ENCODE measurements around the gene TNRC6A. TPM values are rescaled to one million over a fixed set of nuclear protein-coding genes. Genes with fewer than 3 reads are reported as not detected.

The TNRC6A gene
- total and polyA plus RNA-seq, 4 experiments from 2014 or later: 0.88 to 103 (median 63.3) TPM

DNA sequence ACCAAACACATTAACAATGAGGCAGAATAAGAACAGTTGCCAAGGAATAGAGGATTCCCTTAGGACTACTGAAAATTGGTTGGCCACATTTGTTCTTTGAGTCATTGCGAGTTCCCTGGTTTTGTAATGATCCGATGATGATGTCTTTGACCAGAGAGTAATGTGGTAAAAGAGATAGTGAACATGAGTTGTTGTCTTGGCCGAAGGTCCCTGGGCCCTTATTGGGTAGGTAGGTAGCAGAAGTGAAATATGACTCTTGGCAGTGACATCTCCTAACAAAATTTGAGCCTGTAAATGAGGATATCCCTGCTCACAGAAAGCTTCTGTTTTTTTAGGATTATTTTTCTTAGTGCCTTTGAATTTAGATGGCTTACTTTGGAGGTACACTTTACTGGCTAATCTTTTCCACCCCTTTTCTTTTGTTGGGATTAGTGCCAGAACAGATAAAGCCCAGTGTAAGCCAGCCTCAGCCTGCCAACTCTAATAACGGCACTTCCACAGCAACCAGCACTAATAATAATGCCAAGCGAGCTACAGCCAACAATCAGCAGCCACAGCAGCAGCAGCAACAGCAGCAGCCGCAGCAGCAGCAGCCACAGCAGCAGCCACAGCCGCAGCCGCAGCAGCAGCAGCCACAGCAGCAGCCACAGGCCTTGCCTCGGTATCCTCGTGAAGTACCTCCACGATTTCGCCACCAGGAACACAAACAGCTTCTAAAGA, 47.2 kb downstream of the TNRC6A start:
- CTCF ChIA-PET (ENCODE audit: partially characterized antibody): interaction anchor here (0.8 kb wide), 1 partner anchor 449 kb away, joined by 3 read pairs; no protein-coding TSS in a partner anchor
- H3K36me3 ChIP-seq (ENCODE audit: insufficient read depth, low read length): peaks cover 25% of the 10 kb centered on the region
- POLR2A ChIA-PET (ENCODE audit: partially characterized antibody): no interaction called here

DNA sequence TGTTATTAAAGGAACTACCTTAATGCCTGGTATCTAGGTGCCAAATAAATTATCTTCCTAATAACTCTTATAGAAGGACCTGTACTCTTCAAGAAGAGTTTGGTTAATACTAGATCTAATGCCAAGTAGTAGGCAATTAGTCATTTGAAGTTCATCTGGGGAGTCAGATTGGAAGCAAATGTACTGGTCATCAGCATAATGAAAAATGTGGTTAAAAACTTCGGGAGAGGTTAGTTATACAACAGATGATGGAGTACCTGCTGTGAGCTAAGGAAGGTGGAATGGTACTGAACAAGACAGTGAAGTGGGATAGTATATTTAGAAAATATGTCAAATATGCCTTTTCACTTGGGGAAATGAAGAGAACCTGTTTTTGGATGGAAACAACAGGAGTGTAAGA, 49.2 kb downstream of the TNRC6A start:
- H3K27me3 ChIP-seq (ENCODE audit: insufficient read depth, low read length): no peaks in the 10 kb centered on the region
- no peak overlapping the region for H3K4me3 ChIP-seq (ENCODE audit: low read length in 2 of 2)
- Mint-ChIP-seq H3K9me3 (no peaks in the 10 kb centered on the region), H3K27ac (peak overlapping the region in 3 of 7 donors; percentile 31 to 70 (median 43)), H3K36me3 (peaks cover 46 to 75% of the 10 kb centered on the region in 2 donors), H3K4me3 (no peak overlapping the region), H3K27me3 (no peaks in the 10 kb centered on the region), H3K4me1 (peaks cover 14 to 18% (median 15%) of the 10 kb centered on the region in 4 donors)
- ChIA-PET POLR2A (ENCODE audit: partially characterized antibody) (no interaction called here), CTCF (ENCODE audit: partially characterized antibody) (no interaction called here)
- no peaks in the 10 kb centered on the region for H3K9me3 ChIP-seq (ENCODE audit: control insufficient read depth in 1 of 2, low read length in 2 of 2)
- no peak for DNase-seq
- no peak overlapping the region for H3K27ac ChIP-seq (ENCODE audit: low read depth, low read length)
- peaks cover 9% of the 10 kb centered on the region for H3K4me1 ChIP-seq (ENCODE audit: insufficient read depth, low read length)
- H3K36me3 ChIP-seq (ENCODE audit: insufficient read depth, low read length): peaks cover 25% of the 10 kb centered on the region
- intact Hi-C loops (cut with micrococcal nuclease): no loop called here

More for the DNA sequence above, 47.2 kb downstream of the TNRC6A start:
- Histone ChIP-seq H3K4me1 (ENCODE audit: insufficient read depth, low read length) (peaks cover 21% of the 10 kb centered on the region), H3K4me3 (ENCODE audit: low read length in 2 of 2) (no peak overlapping the region), H3K9me3 (ENCODE audit: control insufficient read depth in 1 of 2, low read length in 2 of 2) (no peaks in the 10 kb centered on the region), H3K27ac (ENCODE audit: low read depth, low read length) (no peak overlapping the region), H3K27me3 (ENCODE audit: insufficient read depth, low read length) (no peaks in the 10 kb centered on the region)
- Mint-ChIP-seq H3K36me3 (peaks cover 34 to 69% of the 10 kb centered on the region in 2 donors), H3K4me3 (no peak overlapping the region), H3K4me1 (peaks cover 22 to 30% (median 27%) of the 10 kb centered on the region in 4 donors), H3K9me3 (no peaks in the 10 kb centered on the region), H3K27ac (peak overlapping the region in 2 of 7 donors; percentile 14 to 28), H3K27me3 (no peaks in the 10 kb centered on the region)
- intact Hi-C loops (cut with micrococcal nuclease): no loop called here
- no peak for DNase-seq

DNA sequence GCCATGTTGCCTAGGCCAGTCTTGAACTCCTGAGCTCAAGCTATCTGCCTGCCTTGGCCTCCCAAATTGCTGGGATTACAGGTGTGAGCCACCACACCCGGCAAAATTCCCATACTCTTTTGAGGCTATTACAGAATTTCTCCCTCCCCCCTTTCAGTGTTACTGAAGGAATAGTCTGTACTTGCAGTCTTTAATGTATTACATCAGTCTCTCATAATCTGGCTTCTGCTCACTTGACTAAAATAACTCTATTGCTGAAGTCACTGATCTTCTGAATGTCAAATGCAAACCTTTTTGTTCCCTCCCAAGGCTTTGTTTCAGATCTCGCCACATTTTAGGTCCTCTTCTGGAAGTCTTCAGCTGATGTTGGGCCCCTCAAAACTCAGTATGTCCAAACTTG, 51.8 kb downstream of the TNRC6A start:
- Mint-ChIP-seq H3K36me3 (peaks cover 55 to 70% of the 10 kb centered on the region in 2 donors), H3K9me3 (no peaks in the 10 kb centered on the region)

DNA sequence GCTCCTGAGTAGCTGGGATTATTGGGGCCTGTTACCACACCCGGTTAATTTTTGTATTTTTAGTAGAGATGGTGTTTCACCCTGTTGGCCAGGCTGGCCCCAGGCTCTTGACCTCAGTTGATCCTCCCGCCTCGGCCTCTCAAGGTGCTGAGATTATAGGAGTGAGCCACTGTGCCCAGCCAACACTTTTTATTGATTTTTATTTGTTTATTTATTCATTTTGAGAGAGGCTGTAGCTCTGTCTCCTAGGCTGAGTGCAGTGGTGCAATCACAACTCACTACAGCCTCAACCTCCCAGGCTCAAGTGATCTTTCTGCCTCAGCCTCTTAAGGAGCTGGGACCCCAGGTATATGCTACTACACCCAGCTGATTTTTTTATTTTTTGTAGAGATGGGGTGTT, 54.7 kb downstream of the TNRC6A start:
- Histone ChIP-seq H3K4me3 (ENCODE audit: low read length in 2 of 2) (no peak overlapping the region), H3K9me3 (ENCODE audit: control insufficient read depth in 1 of 2, low read length in 2 of 2) (no peaks in the 10 kb centered on the region), H3K36me3 (ENCODE audit: insufficient read depth, low read length) (peaks cover 26% of the 10 kb centered on the region), H3K27me3 (ENCODE audit: insufficient read depth, low read length) (no peaks in the 10 kb centered on the region), H3K27ac (ENCODE audit: low read depth, low read length) (no peak overlapping the region), H3K4me1 (ENCODE audit: insufficient read depth, low read length) (no peaks in the 10 kb centered on the region)
- ChIA-PET CTCF (ENCODE audit: partially characterized antibody) (no interaction called here), POLR2A (ENCODE audit: partially characterized antibody) (no interaction called here)
- H3K27ac Mint-ChIP-seq: no peak overlapping the region
- no peak overlapping the region for H3K4me3 Mint-ChIP-seq
- intact Hi-C loops (cut with micrococcal nuclease): no loop called here
- DNase-seq: no peak
- no peaks in the 10 kb centered on the region for H3K9me3 Mint-ChIP-seq
- H3K4me1 Mint-ChIP-seq: peaks cover 0 to 13% (median 2%) of the 10 kb centered on the region in 4 donors
- no peaks in the 10 kb centered on the region for H3K27me3 Mint-ChIP-seq
- H3K36me3 Mint-ChIP-seq: peaks cover 55 to 62% of the 10 kb centered on the region in 2 donors

More for the DNA sequence above, 51.8 kb downstream of the TNRC6A start:
- Histone ChIP-seq H3K4me1 (ENCODE audit: insufficient read depth, low read length) (no peaks in the 10 kb centered on the region), H3K4me3 (ENCODE audit: low read length in 2 of 2) (no peak overlapping the region), H3K36me3 (ENCODE audit: insufficient read depth, low read length) (peaks cover 35% of the 10 kb centered on the region), H3K9me3 (ENCODE audit: control insufficient read depth in 1 of 2, low read length in 2 of 2) (no peaks in the 10 kb centered on the region), H3K27ac (ENCODE audit: low read depth, low read length) (no peak overlapping the region), H3K27me3 (ENCODE audit: insufficient read depth, low read length) (no peaks in the 10 kb centered on the region)
- CTCF ChIA-PET (ENCODE audit: partially characterized antibody): interaction anchor here (0.7 kb wide), 1 partner anchor 264 kb away, joined by 3 read pairs; no protein-coding TSS in a partner anchor
- POLR2A ChIA-PET (ENCODE audit: partially characterized antibody): no interaction called here
- no peak overlapping the region for H3K4me3 Mint-ChIP-seq
- H3K4me1 Mint-ChIP-seq: peaks cover 0 to 15% (median 4%) of the 10 kb centered on the region in 4 donors
- no peak for DNase-seq
- intact Hi-C loops (cut with micrococcal nuclease): no loop called here
- no peaks in the 10 kb centered on the region for H3K27me3 Mint-ChIP-seq
- H3K27ac Mint-ChIP-seq: no peak overlapping the region

DNA sequence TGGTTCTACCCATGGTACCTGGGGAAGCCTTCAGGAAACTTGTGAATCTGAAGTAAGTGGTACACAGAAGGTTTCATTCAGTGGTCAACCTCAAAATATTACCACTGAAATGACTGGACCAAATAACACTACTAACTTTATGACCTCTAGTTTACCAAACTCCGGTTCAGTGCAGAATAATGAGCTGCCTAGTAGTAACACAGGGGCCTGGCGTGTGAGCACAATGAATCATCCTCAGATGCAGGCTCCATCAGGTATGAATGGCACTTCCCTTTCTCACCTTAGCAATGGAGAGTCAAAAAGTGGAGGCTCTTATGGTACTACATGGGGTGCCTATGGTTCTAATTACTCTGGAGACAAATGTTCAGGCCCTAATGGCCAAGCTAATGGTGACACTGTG, 60.4 kb downstream of the TNRC6A start:
- Mint-ChIP-seq H3K27me3 (no peaks in the 10 kb centered on the region), H3K27ac (no peak overlapping the region), H3K4me3 (no peak overlapping the region), H3K4me1 (peaks cover 4 to 14% (median 8%) of the 10 kb centered on the region in 4 donors), H3K36me3 (peaks cover 49 to 75% of the 10 kb centered on the region in 2 donors), H3K9me3 (peaks cover 0 to under 1% (median 0%) of the 10 kb centered on the region in 8 donors)
- Histone ChIP-seq H3K27ac (ENCODE audit: low read depth, low read length) (no peak overlapping the region), H3K36me3 (ENCODE audit: insufficient read depth, low read length) (peaks cover 51% of the 10 kb centered on the region), H3K9me3 (ENCODE audit: control insufficient read depth in 1 of 2, low read length in 2 of 2) (no peaks in the 10 kb centered on the region), H3K27me3 (ENCODE audit: insufficient read depth, low read length) (no peaks in the 10 kb centered on the region), H3K4me3 (ENCODE audit: low read length in 2 of 2) (no peak overlapping the region), H3K4me1 (ENCODE audit: insufficient read depth, low read length) (no peaks in the 10 kb centered on the region)
- ChIA-PET POLR2A (ENCODE audit: partially characterized antibody) (no interaction called here), CTCF (ENCODE audit: partially characterized antibody) (no interaction called here)
- no peak for DNase-seq
- intact Hi-C loops (cut with micrococcal nuclease): no loop called here

DNA sequence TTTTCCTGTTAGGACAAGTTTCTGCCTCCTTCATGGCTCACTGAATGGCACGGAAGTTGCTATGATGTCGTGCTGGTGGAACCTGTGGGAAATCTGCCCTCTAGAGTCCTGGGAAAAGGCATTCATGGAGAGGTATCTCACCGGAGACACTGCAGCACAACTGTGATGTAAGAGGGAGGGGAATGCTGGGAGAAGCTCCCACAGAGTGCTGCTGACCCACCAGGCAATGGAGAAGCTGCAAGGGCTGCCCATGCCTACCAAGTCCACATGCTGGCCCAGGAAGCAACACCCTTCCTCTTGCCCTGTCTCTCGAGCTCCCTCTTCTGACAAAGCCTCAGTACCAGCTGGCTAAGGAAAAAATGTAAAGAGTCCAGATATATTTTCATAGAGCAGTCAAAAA, 71.1 kb downstream of the TNRC6A start:
- no peaks in the 10 kb centered on the region for H3K9me3 ChIP-seq (ENCODE audit: control insufficient read depth in 1 of 2, low read length in 2 of 2)
- peak overlapping the region in 1 of 7 donors; percentile 24 for H3K27ac Mint-ChIP-seq
- H3K4me1 Mint-ChIP-seq: peaks cover 0 to 4% (median 0%) of the 10 kb centered on the region in 4 donors
- peaks cover 72 to 90% of the 10 kb centered on the region in 2 donors for H3K36me3 Mint-ChIP-seq
- no peak for DNase-seq
- ChIA-PET CTCF (ENCODE audit: partially characterized antibody) (interaction anchor here (0.9 kb wide), 1 partner anchor 425 kb away, joined by 3 read pairs; no protein-coding TSS in a partner anchor), POLR2A (ENCODE audit: partially characterized antibody) (no interaction called here)
- no peaks in the 10 kb centered on the region for H3K27me3 Mint-ChIP-seq
- no peak overlapping the region for H3K4me3 ChIP-seq (ENCODE audit: low read length in 2 of 2)
- no peak overlapping the region for H3K27ac ChIP-seq (ENCODE audit: low read depth, low read length)
- no peaks in the 10 kb centered on the region for H3K4me1 ChIP-seq (ENCODE audit: insufficient read depth, low read length)
- H3K36me3 ChIP-seq (ENCODE audit: insufficient read depth, low read length): peaks cover 74% of the 10 kb centered on the region
- no peak overlapping the region for H3K4me3 Mint-ChIP-seq
- no peaks in the 10 kb centered on the region for H3K27me3 ChIP-seq (ENCODE audit: insufficient read depth, low read length)
- peaks cover 0 to 4% (median 0%) of the 10 kb centered on the region in 8 donors for H3K9me3 Mint-ChIP-seq
- intact Hi-C loops (cut with micrococcal nuclease): loop anchor here (10.0 kb wide), 1 partner anchor 286 kb away; no protein-coding TSS in a partner anchor

DNA sequence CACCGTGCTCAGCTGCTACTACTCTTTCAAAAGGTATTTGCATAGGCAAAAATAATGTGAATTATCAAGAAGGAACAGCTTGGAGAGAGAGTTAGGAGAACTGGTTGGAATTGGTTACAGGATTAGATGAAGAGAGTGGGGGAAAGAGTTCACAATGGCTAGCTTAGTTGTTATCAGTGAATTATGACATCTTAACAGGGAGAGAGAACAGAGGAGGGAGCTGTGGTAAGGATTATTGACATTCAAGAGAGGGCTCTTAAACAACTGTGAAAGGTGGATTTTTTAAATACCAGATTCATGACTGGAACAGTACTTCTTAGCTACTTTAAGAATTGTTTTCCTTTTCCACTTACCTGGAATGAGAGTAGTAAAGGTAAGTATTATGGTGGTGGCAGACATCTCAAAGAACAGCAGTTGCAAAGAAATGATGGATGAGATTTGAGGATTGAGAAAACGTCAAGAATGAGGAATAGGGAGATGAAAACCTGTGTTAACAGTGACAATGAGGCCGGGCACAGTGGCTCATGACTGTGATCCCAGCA, 72.4 kb downstream of the TNRC6A start:
- peaks cover 0 to 4% (median 0%) of the 10 kb centered on the region in 4 donors for H3K4me1 Mint-ChIP-seq
- H3K27me3 Mint-ChIP-seq: no peaks in the 10 kb centered on the region
- Histone ChIP-seq H3K27me3 (ENCODE audit: insufficient read depth, low read length) (no peaks in the 10 kb centered on the region), H3K9me3 (ENCODE audit: control insufficient read depth in 1 of 2, low read length in 2 of 2) (no peaks in the 10 kb centered on the region), H3K4me3 (ENCODE audit: low read length in 2 of 2) (no peak overlapping the region), H3K36me3 (ENCODE audit: insufficient read depth, low read length) (peaks cover 76% of the 10 kb centered on the region), H3K27ac (ENCODE audit: low read depth, low read length) (no peak overlapping the region), H3K4me1 (ENCODE audit: insufficient read depth, low read length) (no peaks in the 10 kb centered on the region)
- POLR2A ChIA-PET (ENCODE audit: partially characterized antibody): no interaction called here
- no peak overlapping the region for H3K4me3 Mint-ChIP-seq
- intact Hi-C loops (cut with micrococcal nuclease): loop anchor here (10.0 kb wide), 1 partner anchor 287 kb away; no protein-coding TSS in a partner anchor
- H3K9me3 Mint-ChIP-seq: no peaks in the 10 kb centered on the region
- DNase-seq: no peak
- H3K27ac Mint-ChIP-seq: peak overlapping the region in 4 of 7 donors; percentile 10 to 86 (median 70)
- CTCF ChIA-PET (ENCODE audit: partially characterized antibody): interaction anchor here (1.2 kb wide), 1 partner anchor 11 kb away, joined by 6 read pairs; no protein-coding TSS in a partner anchor
- H3K36me3 Mint-ChIP-seq: peaks cover 72 to 91% of the 10 kb centered on the region in 2 donors

Measured in CD4-positive, alpha-beta memory T cell (primary cell).